MM.1S (cell line): Measurements from ENCODE around the gene FADD.

Experiments used
- DNase-seq: peaks from one replicate; pipeline ENCODE4 v3.0.0-alpha.2; 2015
- H2AFZ ChIP-seq: fragments of 300-600 bp; sonication (generic); 2 replicates; pipeline ENCODE4 v1.6.0; 2016; ENCODE audit warnings: antibody characterized with exemption, low read length
- H3F3A ChIP-seq: fragments of 300-600 bp; sonication (generic); 2 replicates; pipeline ENCODE4 v1.6.1; 2016; ENCODE audit warnings: mild to moderate bottlenecking, antibody characterized with exemption, low read length, moderate library complexity, mixed read lengths; ENCODE audit not compliant: insufficient read depth
- H3K27ac ChIP-seq: fragments of 300-600 bp; sonication (generic); 2 replicates; pipeline ENCODE4 v1.5.1; 2016; ENCODE audit warnings: mild to moderate bottlenecking, low read length
- H3K27me3 ChIP-seq: fragments of 300-600 bp; sonication (generic); replicated peaks from 2 replicates; pipeline ENCODE4 v1.6.0; 2016; ENCODE audit warnings: low read length; ENCODE audit not compliant: insufficient read depth
- H3K36me3 ChIP-seq: fragments of 300-600 bp; sonication (generic); replicated peaks from 2 replicates; pipeline ENCODE4 v1.6.1; 2016; ENCODE audit warnings: mild to moderate bottlenecking, low read length, mixed read lengths; ENCODE audit not compliant: insufficient read depth
- H3K4me1 ChIP-seq: fragments of 300-600 bp; sonication (generic); 2 replicates; pipeline ENCODE4 v1.6.1; 2016; ENCODE audit warnings: low read length, mixed read lengths
- H3K4me2 ChIP-seq: fragments of 300-600 bp; sonication (generic); 2 replicates; pipeline ENCODE4 v1.6.0; 2016; ENCODE audit warnings: low read depth, low read length
- H3K4me3 ChIP-seq: fragments of 300-600 bp; sonication (generic); 2 replicates; pipeline ENCODE4 v1.5.1; 2016; ENCODE audit warnings: low read length, mixed read lengths
- H3K79me2 ChIP-seq: fragments of 300-600 bp; sonication (generic); 2 replicates; pipeline ENCODE4 v1.6.1; 2016; ENCODE audit warnings: mixed run types, low read length, mixed read lengths
- H3K9ac ChIP-seq: fragments of 300-600 bp; sonication (generic); 2 replicates; pipeline ENCODE4 v1.6.1; 2016; ENCODE audit warnings: low read length, mixed read lengths
- H3K9me2 ChIP-seq: fragments of 300-600 bp; sonication (generic); replicated peaks from 2 replicates; pipeline ENCODE4 v1.6.1; 2016; ENCODE audit warnings: mild to moderate bottlenecking, low read length, mixed read lengths; ENCODE audit not compliant: insufficient read depth
- H3K9me3 ChIP-seq: fragments of 300-600 bp; sonication (generic); replicated peaks from 2 replicates; pipeline ENCODE4 v1.6.1; 2016; ENCODE audit warnings: mild to moderate bottlenecking, low read length, mixed read lengths; ENCODE audit not compliant: insufficient read depth
- H4K20me1 ChIP-seq: fragments of 300-600 bp; sonication (generic); 2 replicates; pipeline ENCODE4 v1.6.1; 2016; ENCODE audit warnings: mild to moderate bottlenecking, low read length, moderate library complexity, mixed read lengths; ENCODE audit not compliant: insufficient read depth
- EZH2 ChIP-seq: fragments of 300-600 bp; sonication (generic); optimal IDR thresholded peaks from 2 replicates; pipeline ENCODE3; 2017; ENCODE audit warnings: low read depth, mild to moderate bottlenecking, antibody characterized with exemption, low read length, mixed read lengths
- EZH2phosphoT487 ChIP-seq: fragments of 300-600 bp; sonication (generic); IDR thresholded peaks from 2 replicates; pipeline ENCODE4 v1.6.1; 2018; ENCODE audit warnings: antibody characterized with exemption, low read length
- TF ChIP-seq, protein P1 (sequence below): fragments of 300-600 bp; sonication (generic); IDR thresholded peaks from 2 replicates; pipeline ENCODE4 v1.5.1; 2016; ENCODE audit warnings: antibody characterized with exemption, low read length, mixed read lengths

Gene FADD

DNA sequence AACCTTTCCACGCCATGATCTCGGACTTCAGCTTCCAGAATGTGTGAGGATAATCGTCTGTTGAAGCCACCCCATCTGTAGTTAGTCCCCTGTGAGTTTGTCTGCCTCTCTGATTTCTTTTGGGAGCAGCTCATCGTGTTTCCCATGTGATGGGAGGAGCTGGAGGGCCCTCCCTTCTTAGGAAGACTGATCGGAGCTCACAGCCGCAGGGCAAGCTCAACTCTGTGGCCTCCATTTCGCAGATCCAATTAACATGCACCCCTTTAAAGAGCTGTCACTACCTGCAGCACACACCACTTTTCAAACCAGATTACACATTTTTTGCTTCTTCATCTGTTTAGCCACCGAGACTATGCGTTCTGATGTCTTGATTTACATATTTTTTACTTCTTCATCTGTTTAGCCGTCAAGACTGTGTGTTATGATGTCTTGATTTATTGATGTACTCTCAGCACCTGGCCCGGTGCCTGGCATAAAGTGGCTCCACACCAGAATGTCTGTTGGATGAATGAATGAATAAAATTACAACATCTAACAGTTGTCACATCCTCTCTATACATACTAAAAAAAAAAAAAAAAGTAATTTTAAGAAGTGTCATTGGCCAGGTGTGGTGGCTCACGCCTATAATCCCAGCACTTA lies 52.5 kb downstream of the FADD start:
- H3K79me2 ChIP-seq, result no peaks in the 10 kb centered on the region
- TF ChIP-seq EZH2 (no peak), EZH2phosphoT487 (no peak)
- TF ChIP-seq, protein P1, sequence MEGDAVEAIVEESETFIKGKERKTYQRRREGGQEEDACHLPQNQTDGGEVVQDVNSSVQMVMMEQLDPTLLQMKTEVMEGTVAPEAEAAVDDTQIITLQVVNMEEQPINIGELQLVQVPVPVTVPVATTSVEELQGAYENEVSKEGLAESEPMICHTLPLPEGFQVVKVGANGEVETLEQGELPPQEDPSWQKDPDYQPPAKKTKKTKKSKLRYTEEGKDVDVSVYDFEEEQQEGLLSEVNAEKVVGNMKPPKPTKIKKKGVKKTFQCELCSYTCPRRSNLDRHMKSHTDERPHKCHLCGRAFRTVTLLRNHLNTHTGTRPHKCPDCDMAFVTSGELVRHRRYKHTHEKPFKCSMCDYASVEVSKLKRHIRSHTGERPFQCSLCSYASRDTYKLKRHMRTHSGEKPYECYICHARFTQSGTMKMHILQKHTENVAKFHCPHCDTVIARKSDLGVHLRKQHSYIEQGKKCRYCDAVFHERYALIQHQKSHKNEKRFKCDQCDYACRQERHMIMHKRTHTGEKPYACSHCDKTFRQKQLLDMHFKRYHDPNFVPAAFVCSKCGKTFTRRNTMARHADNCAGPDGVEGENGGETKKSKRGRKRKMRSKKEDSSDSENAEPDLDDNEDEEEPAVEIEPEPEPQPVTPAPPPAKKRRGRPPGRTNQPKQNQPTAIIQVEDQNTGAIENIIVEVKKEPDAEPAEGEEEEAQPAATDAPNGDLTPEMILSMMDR, result no peak
- no peaks in the 10 kb centered on the region for H3K36me3 ChIP-seq
- no peaks in the 10 kb centered on the region for H3K9me2 ChIP-seq
- no peaks in the 10 kb centered on the region for H3K4me1 ChIP-seq
- DNase-seq, result no peak
- no peaks in the 10 kb centered on the region for H3F3A ChIP-seq
- H3K9ac ChIP-seq, result no peak overlapping the region
- no peak overlapping the region for H3K27ac ChIP-seq
- H3K9me3 ChIP-seq, result no peaks in the 10 kb centered on the region
- H3K4me2 ChIP-seq, result no peak overlapping the region
- H3K4me3 ChIP-seq, result no peak overlapping the region
- H3K27me3 ChIP-seq, result peaks cover 55% of the 10 kb centered on the region
- no peaks in the 10 kb centered on the region for H4K20me1 ChIP-seq
- no peak overlapping the region for H2AFZ ChIP-seq
